Superior temporal gyrus (tissue), 1 donor: Measurements from ENCODE around the gene SH3RF1.

Experiments used
- DNase-seq: peaks from one replicate; pipeline ENCODE4 v3.0.0-alpha.2; 2016; ENCODE audit errors: extremely low spot score

SH3RF1 gene

GRCh38 chr4:169133932-169134331 lies 136.8 kb downstream of the SH3RF1 start:
- DNase-seq, result no peak

GRCh38 chr4:169132561-169133305 lies 138.0 kb downstream of the SH3RF1 start:
- DNase-seq, result no peak

GRCh38 chr4:169131556-169132208 lies 139.1 kb downstream of the SH3RF1 start:
- DNase-seq, result no peak

GRCh38 chr4:169128902-169129301 lies 141.9 kb downstream of the SH3RF1 start:
- no peak for DNase-seq

GRCh38 chr4:169127314-169127713 lies 143.4 kb downstream of the SH3RF1 start:
- DNase-seq, result no peak

- no peak for DNase-seq
These were observed 146.1 kb downstream of the SH3RF1 start for GRCh38 chr4:169124661-169125060.

- DNase-seq, result no peak
These were observed 148.3 kb downstream of the SH3RF1 start for GRCh38 chr4:169122422-169122821.

- no peak for DNase-seq
These were observed 148.8 kb downstream of the SH3RF1 start for GRCh38 chr4:169121861-169122382.

- peak; percentile 70 for DNase-seq
These were observed 150.1 kb downstream of the SH3RF1 start for GRCh38 chr4:169120624-169121023.

GRCh38 chr4:169119536-169119935 lies 151.2 kb downstream of the SH3RF1 start:
- no peak for DNase-seq

- no peak for DNase-seq
These were observed 153.1 kb downstream of the SH3RF1 start for GRCh38 chr4:169117591-169118081.

- DNase-seq, result peak; percentile 79
These were observed 154.4 kb downstream of the SH3RF1 start for GRCh38 chr4:169116270-169116901.

GRCh38 chr4:169115897-169116254 lies 154.9 kb downstream of the SH3RF1 start:
- peak; percentile 52 for DNase-seq

- no peak for DNase-seq
These were observed 155.4 kb downstream of the SH3RF1 start for GRCh38 chr4:169115144-169115896.

GRCh38 chr4:169114341-169114974 lies 156.3 kb downstream of the SH3RF1 start:
- no peak for DNase-seq

GRCh38 chr4:169110633-169111032 lies 160.1 kb downstream of the SH3RF1 start:
- DNase-seq, result no peak

GRCh38 chr4:169109035-169109675 lies 161.6 kb downstream of the SH3RF1 start:
- DNase-seq, result no peak

GRCh38 chr4:169108303-169108702 lies 162.5 kb downstream of the SH3RF1 start:
- no peak for DNase-seq

GRCh38 chr4:169107528-169107927 lies 163.2 kb downstream of the SH3RF1 start:
- no peak for DNase-seq

GRCh38 chr4:169106696-169107229 lies 164.0 kb downstream of the SH3RF1 start:
- no peak for DNase-seq

GRCh38 chr4:169105620-169106019 lies 165.1 kb downstream of the SH3RF1 start:
- DNase-seq, result no peak
